Activated gamma-delta T cell treated with anti-CD3 and anti-CD28 coated beads, Interleukin-2, amount 50 U/mL, for 16 hours (primary cell): Measurements from ENCODE around the gene MARCHF11.

ENCODE experiments used
- DNase-seq: peaks from one replicate; pipeline ENCODE4 v3.0.0-alpha.2; 2020; ENCODE audit warnings: low read depth

MARCHF11 gene

DNA sequence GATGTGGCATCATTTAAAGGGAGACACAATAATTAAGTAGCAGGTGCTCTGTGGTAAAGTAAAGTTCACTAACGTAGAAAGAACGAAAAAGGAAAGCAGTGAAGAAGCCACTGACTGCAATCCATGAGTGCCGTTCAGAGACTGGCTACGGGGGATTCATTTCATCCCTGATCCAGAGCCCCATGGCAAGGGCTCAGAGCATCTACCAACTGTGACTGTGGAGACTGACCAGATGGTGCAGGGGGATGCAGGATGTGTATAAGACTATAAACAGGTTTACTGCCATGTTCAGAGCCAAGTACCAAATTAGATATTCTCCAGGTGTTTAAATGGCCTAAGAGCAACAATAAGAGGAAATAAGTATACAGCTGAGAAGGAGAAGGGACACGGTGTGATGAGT is 47.7 kb downstream of the MARCHF11 start:
- DNase-seq, result no peak

DNA sequence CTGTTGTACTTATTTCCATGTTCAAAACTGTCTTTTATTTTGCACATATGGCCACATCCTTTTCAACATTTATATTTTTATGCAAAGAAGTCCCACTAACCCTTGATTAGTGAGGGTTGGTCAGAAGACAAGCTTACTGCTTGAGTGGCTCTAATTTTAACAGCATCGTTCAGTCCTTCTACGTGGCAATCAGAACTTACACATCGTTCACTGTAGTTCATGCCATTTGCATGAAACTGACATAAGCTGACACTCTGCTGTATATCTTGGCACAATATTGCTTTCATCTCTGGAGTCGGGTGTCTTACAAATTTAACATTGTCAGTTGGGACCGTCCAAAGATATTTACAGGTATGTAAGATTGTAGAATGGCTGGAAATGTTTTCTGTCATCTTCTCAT is 50.6 kb downstream of the MARCHF11 start:
- DNase-seq, result no peak

GRCh38 chr5:16127865-16128544 is 51.6 kb downstream of the MARCHF11 start:
- no peak for DNase-seq

GRCh38 chr5:16120579-16120978 is 59.0 kb downstream of the MARCHF11 start:
- DNase-seq, result no peak

DNA sequence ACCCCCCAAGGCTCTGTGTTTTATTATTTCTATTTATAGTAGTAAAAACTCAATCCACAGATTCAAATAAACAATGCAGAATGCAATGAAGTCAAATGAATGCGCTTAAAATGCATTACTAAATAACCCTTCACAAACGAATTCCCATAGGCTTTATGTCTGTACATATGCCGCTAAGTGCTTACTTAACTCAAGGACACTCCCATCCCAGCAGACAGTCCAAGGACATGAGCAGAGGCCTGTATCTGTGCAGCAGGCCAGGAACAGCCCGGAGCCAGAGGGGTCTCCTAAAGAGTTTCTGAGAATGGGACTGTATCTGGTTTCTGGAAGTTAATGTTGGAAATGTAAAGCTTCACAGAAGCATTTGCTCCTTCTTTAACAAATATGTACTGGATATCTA is 59.8 kb downstream of the MARCHF11 start:
- DNase-seq, result no peak

GRCh38 chr5:16115140-16115539 is 64.5 kb downstream of the MARCHF11 start:
- no peak for DNase-seq

DNA sequence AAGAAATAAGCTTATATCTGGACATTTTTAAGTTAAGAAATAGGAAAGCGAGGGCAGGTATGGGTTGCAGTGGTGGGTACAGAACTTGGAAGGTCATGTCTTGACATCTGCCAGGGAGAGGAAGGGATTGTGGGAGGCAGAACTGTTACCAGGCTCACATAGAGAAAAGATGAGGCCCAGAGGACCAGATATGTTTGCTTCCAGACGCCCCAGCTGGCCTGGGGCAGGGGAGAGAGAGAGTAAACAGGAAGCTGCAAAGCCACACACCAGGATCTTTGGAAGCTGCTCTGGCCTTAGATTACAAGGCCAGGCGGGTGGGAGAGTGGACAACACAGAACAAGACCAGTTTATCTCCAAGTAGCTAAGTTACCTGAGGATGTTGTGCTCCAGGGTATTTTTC is 71.2 kb downstream of the MARCHF11 start:
- no peak for DNase-seq

GRCh38 chr5:16104961-16105360 is 74.6 kb downstream of the MARCHF11 start:
- DNase-seq, result no peak

- no peak for DNase-seq
Measured at GRCh38 chr5:16095612-16096011, 84.0 kb downstream of the MARCHF11 start.

DNA sequence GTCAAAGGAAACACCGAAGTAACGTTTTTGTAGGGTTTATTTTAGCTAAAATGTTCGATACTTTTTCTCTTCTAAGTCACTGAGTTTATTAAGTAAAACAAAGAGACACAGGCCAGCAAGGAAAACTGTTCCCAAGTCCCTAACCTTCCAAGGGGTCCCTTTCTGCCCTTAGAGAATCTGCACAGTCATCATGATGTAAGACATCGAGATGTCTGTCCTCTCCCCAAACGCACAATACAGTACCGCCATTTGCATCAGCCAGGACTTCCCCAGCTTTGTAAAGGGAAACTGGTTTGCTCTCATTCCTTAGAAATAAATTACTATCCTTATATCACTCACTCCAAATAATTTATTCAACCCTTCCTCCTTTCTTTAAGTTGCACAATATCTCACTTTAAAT is 89.3 kb downstream of the MARCHF11 start:
- DNase-seq, result no peak

DNA sequence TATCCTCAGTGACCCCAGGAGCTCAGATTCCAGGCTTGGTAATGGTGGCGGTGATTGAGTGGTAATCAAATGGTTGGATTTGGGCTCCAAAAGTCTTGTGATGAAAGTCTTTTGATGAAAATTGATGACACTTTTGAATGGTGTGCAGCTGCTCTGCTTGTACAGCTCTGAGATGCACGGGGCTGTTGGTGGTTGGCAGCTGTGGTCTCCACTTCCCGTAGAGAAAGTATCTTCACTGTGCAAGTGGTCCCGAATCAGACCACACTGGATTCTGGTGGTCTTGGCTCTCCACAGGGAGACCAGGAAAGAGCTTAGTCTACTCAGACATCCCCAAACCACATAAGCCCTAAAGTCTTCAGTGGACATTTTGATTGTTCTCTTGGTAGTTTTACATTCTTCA is 96.6 kb downstream of the MARCHF11 start:
- no peak for DNase-seq

DNA sequence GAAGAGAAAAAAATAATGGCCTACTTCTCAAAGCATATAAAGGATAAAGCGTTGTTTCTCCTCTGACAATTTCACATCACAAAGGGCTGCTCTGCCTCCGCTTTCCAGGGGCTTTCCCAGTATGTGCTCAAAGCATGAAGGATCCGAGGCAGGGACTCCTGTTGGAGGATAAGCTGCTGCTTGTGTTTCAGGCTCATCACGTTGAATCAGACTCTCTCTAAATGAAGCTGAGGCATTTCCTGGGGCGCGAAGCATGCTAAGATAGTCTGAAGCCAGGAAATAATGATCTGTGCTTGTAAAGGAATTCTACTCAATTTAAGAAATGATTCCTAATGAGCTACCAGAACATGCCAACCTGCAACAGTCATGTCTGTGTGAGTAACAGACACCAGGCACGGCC is 97.5 kb downstream of the MARCHF11 start:
- no peak for DNase-seq

DNA sequence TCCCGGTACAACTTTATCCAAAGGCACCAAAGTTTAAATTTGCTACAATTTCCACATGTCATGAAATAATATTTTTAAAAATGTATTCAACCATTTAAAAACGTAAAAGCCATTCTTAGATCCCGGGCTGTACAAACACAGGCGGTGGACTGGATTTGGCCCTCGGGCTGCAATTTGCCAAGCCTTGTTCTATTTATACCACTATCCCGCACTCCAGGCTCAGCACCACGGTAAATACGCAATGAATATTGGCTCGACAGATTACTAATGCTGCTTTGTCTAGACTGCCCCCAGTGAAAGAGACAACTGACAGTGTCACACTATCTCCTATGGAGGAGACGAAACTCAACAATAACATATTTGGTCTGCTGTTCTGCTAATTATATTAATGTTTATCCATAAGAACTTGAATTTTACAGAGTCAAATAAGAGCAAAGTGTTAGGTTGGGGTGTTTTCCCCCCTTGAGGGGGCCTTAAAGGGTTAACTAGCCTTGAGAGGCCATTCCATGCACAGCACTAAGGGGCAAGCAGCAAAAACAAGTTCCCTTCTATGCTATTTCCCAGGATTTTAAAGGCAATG is 98.1 kb downstream of the MARCHF11 start:
- DNase-seq, result no peak

DNA sequence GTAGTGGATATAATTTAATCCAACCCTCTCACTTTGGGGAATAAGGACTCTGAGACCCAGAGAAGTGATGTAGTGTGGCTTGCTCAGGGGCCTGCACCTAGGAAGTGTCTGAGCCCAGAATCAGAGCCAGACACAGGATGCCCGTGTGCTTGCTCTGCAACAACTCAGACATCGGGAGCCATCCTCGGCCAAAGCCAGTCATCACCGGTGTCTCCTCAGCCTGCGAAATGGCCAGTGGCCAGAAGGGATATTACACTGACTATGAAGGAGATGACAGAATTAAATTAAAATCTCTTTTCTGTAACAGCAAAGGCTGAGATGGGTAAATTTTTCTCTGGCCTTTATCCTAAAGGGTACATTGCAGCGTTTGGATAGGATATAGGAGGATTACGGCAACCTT is 102.9 kb downstream of the MARCHF11 start:
- DNase-seq, result no peak

- no peak for DNase-seq
Measured at GRCh38 chr5:16074358-16074757, 105.2 kb downstream of the MARCHF11 start.

DNA sequence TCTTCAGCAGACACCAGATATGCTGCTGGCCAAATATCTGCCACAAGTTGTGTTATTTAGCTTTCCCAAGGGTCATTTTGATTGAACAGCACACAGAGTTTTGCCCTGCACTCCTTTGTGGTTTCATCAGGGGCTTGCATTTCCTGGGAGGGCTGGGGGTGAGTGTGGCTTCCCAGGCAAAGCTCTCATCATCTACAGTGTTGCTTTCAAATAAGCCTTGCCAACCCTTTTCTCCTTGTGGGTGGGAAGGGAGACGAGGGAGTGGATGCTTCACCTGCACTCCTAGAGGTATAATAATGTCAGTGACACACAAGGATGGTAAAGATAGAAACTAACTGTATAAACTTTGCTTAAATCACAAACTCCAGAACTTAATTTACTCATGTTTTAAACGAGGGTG is 107.0 kb downstream of the MARCHF11 start:
- no peak for DNase-seq

GRCh38 chr5:16067415-16067814 is 112.2 kb downstream of the MARCHF11 start:
- no peak for DNase-seq

- DNase-seq, result no peak
Measured at GRCh38 chr5:16066810-16067209, 112.8 kb downstream of the MARCHF11 start.

- no peak for DNase-seq
Measured at GRCh38 chr5:16066320-16066719, 113.3 kb downstream of the MARCHF11 start.

DNA sequence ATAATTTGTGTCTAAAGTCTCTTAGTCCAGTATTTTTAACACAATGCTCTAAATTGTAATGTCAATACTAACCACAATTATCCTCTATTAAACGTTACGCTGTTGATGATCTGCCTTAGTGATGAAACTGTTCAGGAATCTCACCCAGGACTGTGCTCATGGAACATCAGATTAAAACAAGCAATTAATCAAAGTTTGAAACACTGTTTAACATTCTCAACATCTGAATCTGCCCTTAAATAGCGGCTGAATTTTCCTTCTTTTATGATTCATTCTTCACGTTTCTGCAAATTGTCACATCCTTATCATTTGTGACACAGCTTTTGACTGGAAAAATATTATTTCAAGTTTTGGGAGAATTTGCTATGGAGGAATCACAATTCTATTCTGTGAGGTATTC is 113.8 kb downstream of the MARCHF11 start:
- DNase-seq, result no peak

DNA sequence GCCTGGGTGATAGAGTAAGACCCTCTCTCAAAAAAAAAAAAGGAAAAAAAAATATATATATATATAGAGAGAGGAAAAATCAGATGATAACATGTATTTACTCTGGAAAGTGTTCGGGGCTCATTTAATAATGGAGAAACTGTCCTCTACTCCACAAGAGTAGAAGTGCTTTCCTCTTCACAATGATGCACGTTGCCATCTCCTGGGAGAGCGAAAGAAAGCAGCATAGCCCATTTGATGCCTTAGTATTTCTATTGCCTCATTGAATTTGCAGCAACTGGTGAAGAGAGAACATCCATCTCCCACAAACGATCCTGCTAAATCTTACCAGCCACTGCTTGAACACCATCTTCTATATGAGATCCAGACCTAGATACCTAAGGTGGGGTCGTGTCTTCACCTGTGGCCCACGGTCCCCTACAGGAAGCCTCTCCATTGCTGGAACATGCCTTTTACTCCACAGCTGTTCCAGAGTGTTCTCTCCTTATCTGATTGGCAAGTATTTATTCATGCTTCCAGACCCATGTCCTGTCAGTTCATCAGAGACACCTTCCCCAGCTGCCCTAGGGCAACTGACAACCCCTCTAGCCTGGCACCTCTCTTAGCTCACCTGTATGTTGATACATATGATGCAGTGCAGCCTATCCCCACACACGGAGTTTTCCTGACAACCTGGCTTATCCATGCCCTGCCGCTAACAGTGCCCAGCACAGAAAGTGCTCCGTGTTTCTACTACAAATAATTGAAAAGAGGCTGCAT is 115.3 kb downstream of the MARCHF11 start:
- no peak for DNase-seq

- no peak for DNase-seq
Measured at GRCh38 chr5:16061163-16061562, 118.4 kb downstream of the MARCHF11 start.

DNA sequence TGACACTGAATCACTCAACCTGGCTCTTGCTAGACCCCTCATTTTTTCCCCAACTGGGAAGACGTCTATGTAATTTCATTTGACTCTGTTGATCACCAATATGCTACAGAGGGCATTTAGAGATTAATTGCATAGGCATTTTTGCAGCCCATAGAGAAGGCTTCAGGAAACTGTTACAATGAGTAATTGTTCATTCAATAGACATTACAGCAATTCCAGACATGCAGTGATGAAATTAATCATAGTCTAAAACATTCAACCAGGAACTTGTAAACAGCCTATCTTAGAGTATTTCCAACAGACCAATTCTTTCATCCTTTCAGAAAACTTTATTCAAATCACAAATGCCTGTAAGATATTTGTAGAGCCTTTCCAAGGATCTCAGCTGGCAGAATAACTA is 122.3 kb downstream of the MARCHF11 start:
- no peak for DNase-seq
